A549 (cell line): ENCODE measurements around the gene PITPNC1. TPM values are rescaled to one million over a fixed set of nuclear protein-coding genes. Genes with fewer than 3 reads are reported as not detected.

ENCODE experiments used
- ATAC-seq, 2 experiments: fragments of 200-7000 bp in 1 of 2; fragments of >200 bp in 1 of 2; cut with Nextera tagmentation in 1 of 2; cut with Tn5 transposase in 1 of 2; 3 replicates each; pipeline versions ENCODE4 v1.8.0 to v1.9.1; 2018 to 2020; ENCODE audit warnings: mild to moderate bottlenecking in 1 of 2, moderate library complexity in 1 of 2
- CTCF ChIA-PET: fragments of 300-600 bp; sonication (Branson Sonifier 250); formaldehyde crosslinking; extraction: SDS; loops from one replicate; lab custom pipeline; 2021; ENCODE audit warnings: antibody characterized with exemption, inconsistent platforms; lab: Yijun Ruan, JAX
- POLR2A ChIA-PET: fragments of 350-600 bp; formaldehyde crosslinking; extraction: SDS; loops from one replicate; lab custom pipeline; 2021; ENCODE audit warnings: antibody characterized with exemption, inconsistent platforms; lab: Yijun Ruan, JAX
- DNase-seq, 2 experiments: peaks; one replicate each; pipeline versions ENCODE4 v3.0.0 to v3.0.0-alpha.2; 2011 to 2016; ENCODE audit warnings: low read depth in 1 of 2, low spot score in 1 of 2
- FAIRE-seq: peaks from 2 replicates; lab custom pipeline; 2011; peaks lifted over from hg19 to GRCh38; lab: Jason Lieb, UNC
- H3K27ac ChIP-seq, 2 experiments: fragments of >200 bp; sonication (Bioruptor Twin); formaldehyde crosslinking; 3 replicates each; pipeline ENCODE4 v1.5.1; 2016 to 2017
- H3K4me1 ChIP-seq: fragments of >200 bp; sonication (Bioruptor Twin); formaldehyde crosslinking; 3 replicates; pipeline ENCODE4 v1.6.1; 2016
- H3K4me2 ChIP-seq: fragments of >200 bp; sonication (Bioruptor Twin); formaldehyde crosslinking; 3 replicates; pipeline ENCODE4 v1.6.1; 2016
- H3K4me3 ChIP-seq: fragments of >200 bp; sonication (Bioruptor Twin); formaldehyde crosslinking; 3 replicates; pipeline ENCODE4 v1.5.1; 2016
- H3K9me3 ChIP-seq: fragments of >200 bp; sonication (Bioruptor Twin); formaldehyde crosslinking; 3 replicates; pipeline ENCODE4 v1.6.1; 2016
- CEBPB ChIP-seq, 2 experiments: fragments of >200 bp in 1 of 2; sonication (Bioruptor Twin) in 1 of 2; formaldehyde crosslinking in 1 of 2; IDR thresholded peaks; 2 replicates each; pipeline ENCODE4 v1.6.1; 2012 to 2016
- EHF ChIP-seq: fragments of 250-450 bp; sonication (Bioruptor Pico); IDR thresholded peaks from 2 replicates; pipeline ENCODE4 v1.5.0; 2020; ENCODE audit warnings: mild to moderate bottlenecking
- ESRRA ChIP-seq: fragments of 150-350 bp; IDR thresholded peaks from 2 replicates; pipeline ENCODE4 v1.6.1; 2014; ENCODE audit warnings: mild to moderate bottlenecking, low read length, borderline replicate concordance
- FOSL2 ChIP-seq, 2 experiments: fragments of 450-650 bp in 1 of 2; fragments of >200 bp in 1 of 2; sonication (Bioruptor Twin) in 1 of 2; formaldehyde crosslinking; IDR thresholded peaks; 2 replicates each; pipeline versions ENCODE4 v1.5.0 to v1.6.1; 2016 to 2020; ENCODE audit warnings: mild to moderate bottlenecking in 1 of 2, moderate library complexity in 1 of 2
- FOXS1 ChIP-seq: fragments of 250-450 bp; sonication (Bioruptor Pico); IDR thresholded peaks from 2 replicates; pipeline ENCODE4 v1.5.0; 2020; ENCODE audit warnings: mild to moderate bottlenecking, moderate library complexity
- HEYL ChIP-seq: fragments of 250-450 bp; sonication (Bioruptor Pico); IDR thresholded peaks from 2 replicates; pipeline ENCODE4 v1.8.0; 2021; ENCODE audit warnings: mild to moderate bottlenecking, moderate library complexity
- HOXB5 ChIP-seq: fragments of 250-450 bp; sonication (Bioruptor Pico); IDR thresholded peaks from 2 replicates; pipeline ENCODE4 v1.5.0; 2020; ENCODE audit warnings: mild to moderate bottlenecking, moderate library complexity
- MAFK ChIP-seq: fragments of 450-650 bp; IDR thresholded peaks from 2 replicates; pipeline ENCODE4 v1.6.1; 2014; ENCODE audit not compliant: partially characterized antibody
- NPAS2 ChIP-seq: fragments of 250-450 bp; sonication (Bioruptor Pico); IDR thresholded peaks from 2 replicates; pipeline ENCODE4 v1.8.0; 2022; ENCODE audit warnings: mild to moderate bottlenecking, moderate library complexity, borderline replicate concordance
- POLR2AphosphoS2 ChIP-seq: conservative IDR thresholded peaks from 2 replicates; pipeline ENCODE4 v1.6.1; 2012; ENCODE audit warnings: low read length, improper control_type of control experiment, inconsistent platforms
- SMC3 ChIP-seq: fragments of >200 bp; sonication (Bioruptor Twin); formaldehyde crosslinking; IDR thresholded peaks from 3 replicates; pipeline ENCODE4 v1.6.1; 2018; ENCODE audit warnings: inconsistent platforms
- TFCP2L1 ChIP-seq: fragments of 250-450 bp; sonication (Bioruptor Pico); IDR thresholded peaks from 2 replicates; pipeline ENCODE4 v1.5.0; 2021; ENCODE audit warnings: mild to moderate bottlenecking
- TP53 ChIP-seq: fragments of 250-450 bp; sonication (Bioruptor Pico); IDR thresholded peaks from 2 replicates; pipeline ENCODE4 v1.5.0; 2021; ENCODE audit warnings: mild to moderate bottlenecking, moderate library complexity
- ZC3H11A ChIP-seq: fragments of 450-650 bp; IDR thresholded peaks from 2 replicates; pipeline ENCODE4 v1.6.1; 2014; ENCODE audit warnings: antibody characterized with exemption, mild to moderate bottlenecking
- ZNF302 ChIP-seq: fragments of 250-450 bp; sonication (Bioruptor Pico); IDR thresholded peaks from 2 replicates; pipeline ENCODE4 v1.9.0; 2021; ENCODE audit warnings: inconsistent platforms, mild to moderate bottlenecking, moderate library complexity
- WGBS: methylation state at CpG from one replicate; pipeline ENCODE4 v1.1.6; 2017; ENCODE audit errors: missing lambda C conversion rate; 5-methylcytosine and 5-hydroxymethylcytosine counted together
- polyA plus RNA-seq, 4 experiments: library from polyadenylated mRNA; depleted of rRNA in 3 of 4; stranded (reverse); fragments of >200 nt; fragmentation: RNase III in 1 of 4; extraction: RNeasy Plus Mini Kit Qiagen cat#74134 plus additional on column Dnase treatment in 1 of 4; gene quantifications; 2 replicates in 3 of 4; 3 replicates in 1 of 4; pipeline ENCODE4 v1.2.3, GENCODE V29; 2011 to 2017
- TF ChIP-seq, protein P1 (sequence below): IDR thresholded peaks from 2 replicates; pipeline ENCODE4 v1.6.1; 2012; ENCODE audit warnings: low read depth, borderline replicate concordance
- TF ChIP-seq, protein P2 (sequence below): IDR thresholded peaks from 2 replicates; pipeline ENCODE4 v1.6.1; 2012
- TF ChIP-seq, protein P3 (sequence below): fragments of 200-600 bp; sonication (generic); IDR thresholded peaks from 2 replicates; pipeline ENCODE4 v1.6.1; 2016; ENCODE audit warnings: antibody characterized with exemption, mild to moderate bottlenecking, moderate library complexity
- TF ChIP-seq, protein P4 (sequence below): fragments of 150-350 bp; IDR thresholded peaks from 2 replicates; pipeline ENCODE4 v1.6.1; 2014; ENCODE audit warnings: low read depth, mild to moderate bottlenecking, low read length

The PITPNC1 gene
- polyA plus RNA-seq, 2 of the 4 experiments (the other 2 are of a cell fraction), result 3.7 to 11.2 TPM

- WGBS, result 78% methylated on average over 17 of the region's 17 CpGs
Measured at GRCh38 chr17:67605256-67605912, 228.3 kb downstream of the PITPNC1 start.

GRCh38 chr17:67606471-67606870 is 229.4 kb downstream of the PITPNC1 start:
- ATAC-seq, result no peak
- WGBS, result 78% methylated on average over 10 of the region's 10 CpGs
- H3K9me3 ChIP-seq, result no peaks in the 10 kb centered on the region
- no peak overlapping the region for H3K4me2 ChIP-seq
- TF ChIP-seq FOSL2 (IDR thresholded peaks at IDR 0.05), result no peak
- no peak for TF ChIP-seq FOSL2 (CRISPR knock-in tag; IDR thresholded peaks at IDR 0.05)
- no peak for TF ChIP-seq TP53 (CRISPR knock-in tag)
- H3K4me3 ChIP-seq, result no peak overlapping the region
- CTCF ChIA-PET, result interaction anchor here (1.1 to 6.2 kb wide), 4 partner anchors 14 to 232 kb away, joined by 3 to 23 read pairs (median 8); no protein-coding TSS in a partner anchor
- H3K4me1 ChIP-seq, result peaks cover 7% of the 10 kb centered on the region; the same call in 1 of the 3 replicates
- POLR2A ChIA-PET, result no interaction called here
- no peak overlapping the region for H3K27ac ChIP-seq
- DNase-seq, result no peak
- no peak for FAIRE-seq

More at GRCh38 chr17:67605256-67605912, 228.3 kb downstream of the PITPNC1 start:
- no peak for FAIRE-seq
- Histone ChIP-seq H3K27ac (no peak overlapping the region), H3K4me3 (no peak overlapping the region), H3K4me2 (no peak overlapping the region), H3K4me1 (peaks cover 7% of the 10 kb centered on the region; the same call in 1 of the 3 replicates), H3K9me3 (no peaks in the 10 kb centered on the region)
- CTCF ChIA-PET, result interaction anchor here (0.6 to 4.8 kb wide), 14 partner anchors 10 to 231 kb away, joined by 3 to 30 read pairs (median 3); no protein-coding TSS in a partner anchor
- ATAC-seq, result no peak
- POLR2A ChIA-PET, result no interaction called here
- TF ChIP-seq FOXS1 (no peak), EHF (CRISPR knock-in tag) (no peak), MAFK (no peak), SMC3 (no peak), NPAS2 (CRISPR knock-in tag) (no peak), CEBPB (IDR thresholded peaks at IDR 0.05) (no peak), POLR2AphosphoS2 (no peak), ZC3H11A (no peak), ESRRA (no peak), TFCP2L1 (CRISPR knock-in tag) (no peak), HEYL (CRISPR knock-in tag) (no peak), TP53 (CRISPR knock-in tag) (no peak), ZNF302 (no peak), HOXB5 (CRISPR knock-in tag) (no peak)
- TF ChIP-seq, protein P1, sequence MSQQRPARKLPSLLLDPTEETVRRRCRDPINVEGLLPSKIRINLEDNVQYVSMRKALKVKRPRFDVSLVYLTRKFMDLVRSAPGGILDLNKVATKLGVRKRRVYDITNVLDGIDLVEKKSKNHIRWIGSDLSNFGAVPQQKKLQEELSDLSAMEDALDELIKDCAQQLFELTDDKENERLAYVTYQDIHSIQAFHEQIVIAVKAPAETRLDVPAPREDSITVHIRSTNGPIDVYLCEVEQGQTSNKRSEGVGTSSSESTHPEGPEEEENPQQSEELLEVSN, result no peak
- TF ChIP-seq, protein P2, sequence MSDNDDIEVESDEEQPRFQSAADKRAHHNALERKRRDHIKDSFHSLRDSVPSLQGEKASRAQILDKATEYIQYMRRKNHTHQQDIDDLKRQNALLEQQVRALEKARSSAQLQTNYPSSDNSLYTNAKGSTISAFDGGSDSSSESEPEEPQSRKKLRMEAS, result no peak
- TF ChIP-seq, protein P3, sequence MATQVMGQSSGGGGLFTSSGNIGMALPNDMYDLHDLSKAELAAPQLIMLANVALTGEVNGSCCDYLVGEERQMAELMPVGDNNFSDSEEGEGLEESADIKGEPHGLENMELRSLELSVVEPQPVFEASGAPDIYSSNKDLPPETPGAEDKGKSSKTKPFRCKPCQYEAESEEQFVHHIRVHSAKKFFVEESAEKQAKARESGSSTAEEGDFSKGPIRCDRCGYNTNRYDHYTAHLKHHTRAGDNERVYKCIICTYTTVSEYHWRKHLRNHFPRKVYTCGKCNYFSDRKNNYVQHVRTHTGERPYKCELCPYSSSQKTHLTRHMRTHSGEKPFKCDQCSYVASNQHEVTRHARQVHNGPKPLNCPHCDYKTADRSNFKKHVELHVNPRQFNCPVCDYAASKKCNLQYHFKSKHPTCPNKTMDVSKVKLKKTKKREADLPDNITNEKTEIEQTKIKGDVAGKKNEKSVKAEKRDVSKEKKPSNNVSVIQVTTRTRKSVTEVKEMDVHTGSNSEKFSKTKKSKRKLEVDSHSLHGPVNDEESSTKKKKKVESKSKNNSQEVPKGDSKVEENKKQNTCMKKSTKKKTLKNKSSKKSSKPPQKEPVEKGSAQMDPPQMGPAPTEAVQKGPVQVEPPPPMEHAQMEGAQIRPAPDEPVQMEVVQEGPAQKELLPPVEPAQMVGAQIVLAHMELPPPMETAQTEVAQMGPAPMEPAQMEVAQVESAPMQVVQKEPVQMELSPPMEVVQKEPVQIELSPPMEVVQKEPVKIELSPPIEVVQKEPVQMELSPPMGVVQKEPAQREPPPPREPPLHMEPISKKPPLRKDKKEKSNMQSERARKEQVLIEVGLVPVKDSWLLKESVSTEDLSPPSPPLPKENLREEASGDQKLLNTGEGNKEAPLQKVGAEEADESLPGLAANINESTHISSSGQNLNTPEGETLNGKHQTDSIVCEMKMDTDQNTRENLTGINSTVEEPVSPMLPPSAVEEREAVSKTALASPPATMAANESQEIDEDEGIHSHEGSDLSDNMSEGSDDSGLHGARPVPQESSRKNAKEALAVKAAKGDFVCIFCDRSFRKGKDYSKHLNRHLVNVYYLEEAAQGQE, result no peak
- TF ChIP-seq, protein P4, sequence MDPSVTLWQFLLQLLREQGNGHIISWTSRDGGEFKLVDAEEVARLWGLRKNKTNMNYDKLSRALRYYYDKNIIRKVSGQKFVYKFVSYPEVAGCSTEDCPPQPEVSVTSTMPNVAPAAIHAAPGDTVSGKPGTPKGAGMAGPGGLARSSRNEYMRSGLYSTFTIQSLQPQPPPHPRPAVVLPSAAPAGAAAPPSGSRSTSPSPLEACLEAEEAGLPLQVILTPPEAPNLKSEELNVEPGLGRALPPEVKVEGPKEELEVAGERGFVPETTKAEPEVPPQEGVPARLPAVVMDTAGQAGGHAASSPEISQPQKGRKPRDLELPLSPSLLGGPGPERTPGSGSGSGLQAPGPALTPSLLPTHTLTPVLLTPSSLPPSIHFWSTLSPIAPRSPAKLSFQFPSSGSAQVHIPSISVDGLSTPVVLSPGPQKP, result no peak
- DNase-seq, result no peak
